GM23248 (cell line): Measurements from ENCODE around the gene CROCC2. TPM values are rescaled to one million over a fixed set of nuclear protein-coding genes. Genes with fewer than 3 reads are reported as not detected.

Experiments
- DNase-seq: peaks from one replicate; pipeline ENCODE4 v3.0.0-alpha.2; 2015
- H2AFZ ChIP-seq: fragments of 200-600 bp; sonication (generic); 2 replicates; pipeline ENCODE4 v1.6.1; 2016; ENCODE audit warnings: antibody characterized with exemption
- H3F3A ChIP-seq: fragments of 200-600 bp; sonication (generic); 2 replicates; pipeline ENCODE4 v1.6.1; 2016; ENCODE audit warnings: mild to moderate bottlenecking, antibody characterized with exemption, mixed run types; ENCODE audit not compliant: insufficient read depth
- H3K27ac ChIP-seq: fragments of 200-600 bp; sonication (generic); 2 replicates; pipeline ENCODE4 v1.5.1; 2016; ENCODE audit warnings: mild to moderate bottlenecking
- H3K27me3 ChIP-seq: fragments of 200-600 bp; sonication (generic); replicated peaks from 2 replicates; pipeline ENCODE4 v1.6.1; 2016; ENCODE audit warnings: mild to moderate bottlenecking; ENCODE audit not compliant: insufficient read depth
- H3K36me3 ChIP-seq: fragments of 200-600 bp; sonication (generic); 2 replicates; pipeline ENCODE4 v1.6.1; 2016; ENCODE audit warnings: low read depth, mild to moderate bottlenecking
- H3K4me1 ChIP-seq: fragments of 200-600 bp; sonication (generic); 2 replicates; pipeline ENCODE4 v1.6.1; 2016; ENCODE audit warnings: mild to moderate bottlenecking; ENCODE audit not compliant: insufficient read depth
- H3K4me2 ChIP-seq: fragments of 200-600 bp; sonication (generic); one replicate; pipeline ENCODE4 v1.6.1; 2016; ENCODE audit warnings: mild to moderate bottlenecking; ENCODE audit not compliant: unreplicated experiment
- H3K4me3 ChIP-seq: fragments of 200-600 bp; sonication (generic); 2 replicates; pipeline ENCODE4 v1.5.1; 2016; ENCODE audit warnings: mild to moderate bottlenecking
- H3K79me2 ChIP-seq: fragments of 200-600 bp; sonication (generic); 2 replicates; pipeline ENCODE4 v1.6.1; 2016; ENCODE audit warnings: mild to moderate bottlenecking; ENCODE audit not compliant: insufficient read depth
- H3K9ac ChIP-seq: fragments of 200-600 bp; sonication (generic); 2 replicates; pipeline ENCODE4 v1.6.1; 2016; ENCODE audit warnings: mild to moderate bottlenecking
- H3K9me2 ChIP-seq: fragments of 200-600 bp; sonication (generic); 2 replicates; pipeline ENCODE4 v1.6.1; 2016; ENCODE audit warnings: mixed run types, mild to moderate bottlenecking, moderate library complexity; ENCODE audit not compliant: insufficient read depth
- H3K9me3 ChIP-seq: fragments of 200-600 bp; sonication (generic); one replicate; pipeline ENCODE4 v1.6.1; 2017; ENCODE audit warnings: low read depth
- H4K20me1 ChIP-seq: fragments of 200-600 bp; sonication (generic); 2 replicates; pipeline ENCODE4 v1.6.0; 2016; ENCODE audit not compliant: insufficient read depth
- EZH2 ChIP-seq: fragments of 200-600 bp; sonication (generic); IDR thresholded peaks from 2 replicates; pipeline ENCODE4 v1.6.1; 2018; ENCODE audit warnings: antibody characterized with exemption, mild to moderate bottlenecking; ENCODE audit not compliant: insufficient read depth, poor library complexity, severe bottlenecking
- EZH2phosphoT487 ChIP-seq: fragments of 200-600 bp; sonication (generic); IDR thresholded peaks from 2 replicates; pipeline ENCODE4 v1.6.1; 2018; ENCODE audit warnings: antibody characterized with exemption, moderate library complexity, mild to moderate bottlenecking, low read depth; ENCODE audit not compliant: insufficient read depth
- WGBS, 2 experiments: methylation state at CpG; one replicate each; pipeline ENCODE4 v1.1.6; 2015 to 2017; ENCODE audit warnings: low lambda C conversion rate in 2 of 2, low coverage in 1 of 2; ENCODE audit errors: missing lambda C conversion rate in 2 of 2; 5-methylcytosine and 5-hydroxymethylcytosine counted together
- in situ Hi-C: fragments of 300-500 bp; cut with MboI; formaldehyde crosslinking; loops from 2 replicates; pipeline ENCODE4 v1.15.0; 2020
- polyA plus RNA-seq: library from polyadenylated mRNA; unstranded; fragments of >200 nt; fragmentation: Nextera tagmentation; extraction: Ambion mirVana; gene quantifications from 2 replicates; pipeline ENCODE4 v1.2.1, GENCODE V29; 2016
- total RNA-seq: library from RNA; depleted of rRNA; stranded (reverse); fragments of >200 nt; shearing (Covaris generic); gene quantifications from 2 replicates; pipeline ENCODE4 v1.2.3, GENCODE V29; 2014

Gene CROCC2
- total and polyA plus RNA-seq, 2 experiments from 2014 or later = under 0.01 TPM; not detected in 1

GRCh38 chr2:240896871-240897692 is 9.1 kb upstream of the CROCC2 start:
- in situ Hi-C loops = no loop called here
- Histone ChIP-seq H4K20me1 (no peaks in the 10 kb centered on the region), H3K9me3 (no peaks in the 10 kb centered on the region), H3K79me2 (no peaks in the 10 kb centered on the region), H3K27ac (no peak overlapping the region), H3K9ac (no peak overlapping the region), H3K36me3 (no peaks in the 10 kb centered on the region), H3K27me3 (no peaks in the 10 kb centered on the region), H3K4me1 (no peaks in the 10 kb centered on the region), H3K4me3 (no peak overlapping the region), H3F3A (no peaks in the 10 kb centered on the region), H2AFZ (no peak overlapping the region), H3K9me2 (no peaks in the 10 kb centered on the region), H3K4me2 (no peak overlapping the region)
- WGBS, 2 experiments = 59 to 68% methylated on average over 19 to 23 of the region's 23 CpGs
- no peak for TF ChIP-seq EZH2phosphoT487
- no peak for TF ChIP-seq EZH2
- DNase-seq = no peak

DNA sequence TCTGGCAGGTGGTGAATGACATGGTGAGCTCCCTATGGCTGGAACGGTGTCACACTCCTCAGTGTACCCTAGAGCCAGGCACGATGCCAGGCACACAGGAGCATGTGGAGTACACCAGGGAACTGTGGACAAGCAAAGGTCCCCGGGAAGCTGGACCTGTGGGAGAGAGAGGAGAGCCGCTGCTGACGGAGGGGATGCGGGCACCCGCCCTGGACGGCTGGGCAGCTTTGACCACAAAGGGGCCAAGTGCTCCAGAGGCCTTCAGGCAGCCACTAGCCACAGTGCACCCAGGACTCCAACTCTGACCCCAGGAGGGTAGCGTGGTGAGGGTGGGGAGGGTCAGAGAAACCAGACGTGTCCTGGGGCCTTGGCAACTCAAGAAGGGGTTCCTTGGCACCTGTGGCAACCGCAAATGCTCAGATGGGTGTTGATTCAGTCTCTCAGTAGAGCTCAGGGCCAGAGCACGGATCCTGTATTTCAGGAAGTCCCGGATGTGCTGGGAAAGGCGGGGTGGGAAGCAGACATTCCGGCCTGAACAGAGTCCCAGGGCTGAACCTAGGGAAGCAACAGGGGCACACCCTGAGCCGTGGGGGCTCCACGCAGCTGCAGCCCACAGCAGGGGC is 7.9 kb upstream of the CROCC2 start:
- Histone ChIP-seq H3K36me3 (no peaks in the 10 kb centered on the region), H3F3A (no peaks in the 10 kb centered on the region), H2AFZ (no peak overlapping the region), H3K79me2 (no peaks in the 10 kb centered on the region), H3K27me3 (no peaks in the 10 kb centered on the region), H3K9ac (no peak overlapping the region), H3K4me2 (no peak overlapping the region), H3K27ac (no peak overlapping the region), H3K4me1 (no peaks in the 10 kb centered on the region), H3K4me3 (no peak overlapping the region), H4K20me1 (no peaks in the 10 kb centered on the region), H3K9me3 (no peaks in the 10 kb centered on the region), H3K9me2 (no peaks in the 10 kb centered on the region)
- no peak for DNase-seq
- 55 to 61% methylated on average over 16 to 17 of the region's 17 CpGs for WGBS, 2 experiments
- in situ Hi-C loops = no loop called here
- TF ChIP-seq EZH2 = no peak
- no peak for TF ChIP-seq EZH2phosphoT487

GRCh38 chr2:240898731-240899467 is 7.2 kb upstream of the CROCC2 start:
- WGBS, 2 experiments = 56 to 59% methylated on average over 23 of the region's 23 CpGs
- no peak overlapping the region for H3K27ac ChIP-seq
- H3K4me3 ChIP-seq = no peak overlapping the region
- DNase-seq = no peak
- H3K9me2 ChIP-seq = no peaks in the 10 kb centered on the region
- no peak overlapping the region for H3K4me2 ChIP-seq
- H3K79me2 ChIP-seq = no peaks in the 10 kb centered on the region
- in situ Hi-C loops = no loop called here
- no peak overlapping the region for H3K9ac ChIP-seq
- H2AFZ ChIP-seq = no peak overlapping the region
- no peaks in the 10 kb centered on the region for H3K27me3 ChIP-seq
- H3K36me3 ChIP-seq = no peaks in the 10 kb centered on the region
- no peaks in the 10 kb centered on the region for H4K20me1 ChIP-seq
- no peaks in the 10 kb centered on the region for H3K4me1 ChIP-seq
- no peak for TF ChIP-seq EZH2phosphoT487
- no peak for TF ChIP-seq EZH2
- no peaks in the 10 kb centered on the region for H3K9me3 ChIP-seq
- no peaks in the 10 kb centered on the region for H3F3A ChIP-seq

DNA sequence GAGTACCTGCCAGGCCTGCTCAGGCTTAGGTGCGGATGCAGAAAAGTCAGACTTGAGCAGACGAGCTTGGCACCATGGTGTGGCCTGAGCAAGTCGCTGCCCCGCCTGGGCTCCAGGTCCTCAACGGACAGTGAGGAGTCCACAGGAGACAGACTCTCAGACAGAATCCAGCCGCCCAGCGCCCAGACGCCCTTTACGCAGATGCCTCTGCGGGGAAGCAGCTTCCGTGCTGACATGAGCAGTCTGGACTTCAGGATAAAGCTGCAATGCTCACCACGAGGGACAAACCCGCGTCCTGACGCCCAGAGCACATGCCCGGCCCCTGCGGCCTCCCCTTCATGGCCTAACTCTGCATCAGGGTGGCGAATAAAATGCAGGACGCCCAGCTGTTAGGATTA is 6.7 kb upstream of the CROCC2 start:
- H3F3A ChIP-seq = no peaks in the 10 kb centered on the region
- H3K9ac ChIP-seq = no peak overlapping the region
- H3K27ac ChIP-seq = no peak overlapping the region
- DNase-seq = no peak
- H3K36me3 ChIP-seq = no peaks in the 10 kb centered on the region
- no peaks in the 10 kb centered on the region for H3K9me2 ChIP-seq
- no peaks in the 10 kb centered on the region for H3K27me3 ChIP-seq
- H3K4me1 ChIP-seq = no peaks in the 10 kb centered on the region
- no peak overlapping the region for H3K4me2 ChIP-seq
- no peak overlapping the region for H2AFZ ChIP-seq
- no peaks in the 10 kb centered on the region for H3K79me2 ChIP-seq
- in situ Hi-C loops = no loop called here
- H3K4me3 ChIP-seq = no peak overlapping the region
- H4K20me1 ChIP-seq = no peaks in the 10 kb centered on the region
- 86 to 87% methylated on average over 19 of the region's 19 CpGs for WGBS, 2 experiments
- TF ChIP-seq EZH2 (no peak), EZH2phosphoT487 (no peak)
- H3K9me3 ChIP-seq = no peaks in the 10 kb centered on the region
